ENCODE data around the gene FOXE3.
"Not testable (repeated sequence)": the region's sequence is repeated elsewhere in the genome, so short reads cannot be mapped to it uniquely, and the experiment has no call there.

The FOXE3 gene

GRCh38 chr1:47450606-47451005 lies 34.5 kb downstream of the FOXE3 start:
- no peak for DNase-seq

- no peak for DNase-seq
Measured at GRCh38 chr1:47452426-47452825, 36.3 kb downstream of the FOXE3 start.

GRCh38 chr1:47453910-47454309 lies 37.8 kb downstream of the FOXE3 start:
- DNase-seq, result not testable (repeated sequence)

GRCh38 chr1:47456250-47456649 lies 40.2 kb downstream of the FOXE3 start:
- DNase-seq, result no peak

GRCh38 chr1:47457547-47457946 lies 41.5 kb downstream of the FOXE3 start:
- not testable (repeated sequence) for DNase-seq

GRCh38 chr1:47459253-47459788 lies 43.2 kb downstream of the FOXE3 start:
- DNase-seq, result no peak

- no peak for DNase-seq
Measured at GRCh38 chr1:47460040-47460439, 44.0 kb downstream of the FOXE3 start.

GRCh38 chr1:47460456-47460855 lies 44.4 kb downstream of the FOXE3 start:
- DNase-seq, result no peak

GRCh38 chr1:47465605-47466004 lies 49.5 kb downstream of the FOXE3 start:
- no peak for DNase-seq

All from right forelimb (tissue), 1 donor.